Measurements from ENCODE around the gene LATS2.

The LATS2 gene

GRCh38 chr13:21075011-21075378, 13.6 kb upstream of the LATS2 start:
- TF ChIP-seq CTCF (IDR thresholded peaks at IDR 0.05), result no peak
- Histone ChIP-seq H3K27me3 (no peaks in the 10 kb centered on the region), H3K4me3 (ENCODE audit: low read depth in 1 of 2, low read length in 1 of 2) (peak overlapping the region; percentile 70 to 82), H3K36me3 (no peaks in the 10 kb centered on the region), H3K9me3 (no peaks in the 10 kb centered on the region), H3K27ac (peak overlapping the region; percentile 7), H3K4me1 (ENCODE audit: control insufficient read depth in 1 of 2, insufficient read depth in 1 of 2, low read depth in 1 of 2, low read length in 1 of 2) (peaks cover 37 to 51% of the 10 kb centered on the region in 2 experiments)

GRCh38 chr13:21074546-21074945, 13.2 kb upstream of the LATS2 start:
- Histone ChIP-seq H3K9me3 (no peaks in the 10 kb centered on the region), H3K27ac (peak overlapping the region; percentile 7), H3K27me3 (no peaks in the 10 kb centered on the region), H3K36me3 (no peaks in the 10 kb centered on the region), H3K4me1 (ENCODE audit: control insufficient read depth in 1 of 2, insufficient read depth in 1 of 2, low read depth in 1 of 2, low read length in 1 of 2) (peaks cover 37 to 51% of the 10 kb centered on the region in 2 experiments), H3K4me3 (ENCODE audit: low read depth in 1 of 2, low read length in 1 of 2) (peak overlapping the region in 1 of 2 experiments; percentile 82)
- TF ChIP-seq CTCF (IDR thresholded peaks at IDR 0.05), result no peak

- H3K9me3 ChIP-seq, result no peaks in the 10 kb centered on the region
- peaks cover 26 to 33% of the 10 kb centered on the region in 2 experiments for H3K4me1 ChIP-seq (ENCODE audit: control insufficient read depth in 1 of 2, insufficient read depth in 1 of 2, low read depth in 1 of 2, low read length in 1 of 2)
- no peak for TF ChIP-seq CTCF (IDR thresholded peaks at IDR 0.05)
- no peak overlapping the region for H3K27ac ChIP-seq
- H3K27me3 ChIP-seq, result no peaks in the 10 kb centered on the region
- no peaks in the 10 kb centered on the region for H3K36me3 ChIP-seq
- no peak overlapping the region for H3K4me3 ChIP-seq (ENCODE audit: low read depth in 1 of 2, low read length in 1 of 2)
These were observed 10.5 kb upstream of the LATS2 start for GRCh38 chr13:21071924-21072323.

GRCh38 chr13:21071015-21071414, 9.6 kb upstream of the LATS2 start:
- no peak for TF ChIP-seq CTCF (IDR thresholded peaks at IDR 0.05)
- H3K9me3 ChIP-seq, result no peaks in the 10 kb centered on the region
- no peaks in the 10 kb centered on the region for H3K36me3 ChIP-seq
- no peak overlapping the region for H3K4me3 ChIP-seq (ENCODE audit: low read depth in 1 of 2, low read length in 1 of 2)
- no peaks in the 10 kb centered on the region for H3K27me3 ChIP-seq
- H3K4me1 ChIP-seq (ENCODE audit: control insufficient read depth in 1 of 2, insufficient read depth in 1 of 2, low read depth in 1 of 2, low read length in 1 of 2), result peaks cover 26 to 29% of the 10 kb centered on the region in 2 experiments
- no peak overlapping the region for H3K27ac ChIP-seq

GRCh38 chr13:21069561-21070004, 8.2 kb upstream of the LATS2 start:
- Histone ChIP-seq H3K4me3 (ENCODE audit: low read depth in 1 of 2, low read length in 1 of 2) (no peak overlapping the region), H3K27me3 (no peaks in the 10 kb centered on the region), H3K27ac (no peak overlapping the region), H3K9me3 (no peaks in the 10 kb centered on the region), H3K36me3 (no peaks in the 10 kb centered on the region), H3K4me1 (ENCODE audit: control insufficient read depth in 1 of 2, insufficient read depth in 1 of 2, low read depth in 1 of 2, low read length in 1 of 2) (peaks cover 16 to 25% of the 10 kb centered on the region in 2 experiments)
- TF ChIP-seq CTCF (IDR thresholded peaks at IDR 0.05), result no peak

GRCh38 chr13:21067848-21068247, 6.5 kb upstream of the LATS2 start:
- Histone ChIP-seq H3K9me3 (no peaks in the 10 kb centered on the region), H3K36me3 (no peaks in the 10 kb centered on the region), H3K27ac (no peak overlapping the region), H3K4me3 (ENCODE audit: low read depth in 1 of 2, low read length in 1 of 2) (no peak overlapping the region), H3K4me1 (ENCODE audit: control insufficient read depth in 1 of 2, insufficient read depth in 1 of 2, low read depth in 1 of 2, low read length in 1 of 2) (peaks cover 14 to 23% of the 10 kb centered on the region in 2 experiments), H3K27me3 (no peaks in the 10 kb centered on the region)
- TF ChIP-seq CTCF (IDR thresholded peaks at IDR 0.05), result no peak

All from neutrophil (primary cell).